HG02852 (cell line): Measurements from ENCODE around the gene RARA.
"Not testable (repeated sequence)": the region's sequence is repeated elsewhere in the genome, so short reads cannot be mapped to it uniquely, and the experiment has no call there.

Source experiments
- ATAC-seq: cut with Tn5 transposase; IDR thresholded peaks from one replicate; pipeline ENCODE4 v1.9.1; 2021; ENCODE audit warnings: mild to moderate bottlenecking, moderate library complexity; ENCODE audit not compliant: unreplicated experiment

The RARA gene

DNA sequence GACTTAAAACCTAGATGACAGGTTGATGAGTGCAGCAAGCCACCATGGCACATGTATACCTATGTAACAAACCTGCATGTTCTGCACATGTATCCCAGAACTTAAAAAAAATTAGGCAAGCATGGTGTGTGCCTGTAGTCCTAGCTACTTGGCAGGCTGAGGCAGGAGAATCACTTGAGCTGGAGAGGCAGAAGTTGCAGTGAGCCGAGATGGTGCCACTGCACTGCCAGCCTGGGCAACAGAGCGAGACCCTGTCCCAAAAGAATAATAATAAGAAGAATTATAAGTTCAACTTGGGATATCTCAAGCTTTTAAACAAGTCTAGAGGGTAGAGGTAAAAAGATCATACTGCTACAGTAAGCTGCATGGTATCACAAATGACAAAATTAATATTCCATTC is 11.5 kb upstream of the RARA start:
- no peak for ATAC-seq

DNA sequence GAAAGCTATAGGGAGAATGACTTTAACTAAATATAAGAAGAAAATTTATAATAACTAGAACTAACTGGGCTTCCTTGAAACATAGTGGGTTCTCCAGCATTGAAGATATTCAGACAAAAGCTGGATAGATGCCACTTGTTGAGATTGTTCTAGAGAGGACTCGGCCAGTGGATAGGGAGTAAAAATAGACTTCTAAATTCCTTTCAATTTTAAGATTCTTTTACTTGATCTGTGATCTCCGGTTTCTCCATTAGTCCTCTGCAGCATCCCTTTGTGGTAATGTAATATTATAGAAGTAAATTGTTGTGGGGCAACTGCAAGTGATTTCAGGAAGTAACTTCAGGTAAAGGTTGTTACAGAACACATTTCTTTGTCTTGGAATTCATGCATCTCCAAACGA is 10.3 kb upstream of the RARA start:
- ATAC-seq = no peak

DNA sequence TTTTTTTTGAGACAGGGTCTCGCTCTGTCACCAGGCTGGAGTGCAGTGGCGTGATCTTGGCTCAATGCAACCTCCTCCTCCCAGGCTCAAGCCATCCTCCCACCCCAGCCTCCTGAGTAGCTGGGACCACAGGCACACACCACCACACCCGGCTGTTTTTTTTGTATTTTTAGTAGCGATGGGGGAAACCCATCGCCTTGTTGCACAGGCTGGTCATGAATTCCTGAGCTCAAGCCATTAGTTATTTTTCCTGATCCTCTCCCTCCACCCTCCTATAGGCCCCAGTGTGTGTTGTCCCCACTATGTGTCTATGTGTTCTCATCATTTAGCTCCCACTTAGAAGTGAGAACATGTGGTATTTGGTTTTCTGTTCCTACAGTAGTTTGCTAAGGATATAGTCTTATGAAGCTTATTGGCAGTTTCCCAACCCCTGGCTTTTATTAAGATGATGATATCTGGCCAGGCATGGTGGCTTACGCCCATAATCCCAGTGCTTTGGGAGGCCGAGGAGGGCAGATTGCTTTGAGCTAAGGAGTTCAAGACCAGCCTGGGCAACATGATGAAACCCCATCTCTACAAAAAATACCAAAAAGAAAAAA is 9.7 kb upstream of the RARA start:
- ATAC-seq = not testable (repeated sequence)

DNA sequence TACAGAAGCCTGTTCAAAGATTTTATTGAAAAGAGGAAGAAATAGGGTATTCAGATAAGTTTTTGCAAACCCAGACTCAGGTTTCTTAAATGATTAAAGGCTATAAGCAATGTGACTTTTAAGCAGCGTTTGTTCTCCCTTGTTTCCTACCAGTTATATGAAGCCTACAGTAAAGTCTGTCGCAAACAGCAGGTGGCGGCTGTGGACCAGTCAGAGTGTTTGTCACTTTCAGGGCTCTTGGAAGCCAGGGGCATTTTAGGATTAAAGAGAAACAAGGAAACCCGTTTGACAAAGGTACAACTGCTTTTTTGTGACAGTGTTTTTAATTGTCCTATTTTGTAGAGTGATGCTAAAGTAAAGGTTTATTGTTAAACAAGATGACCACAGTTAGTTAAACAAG is 7.7 kb upstream of the RARA start:
- ATAC-seq = no peak

DNA sequence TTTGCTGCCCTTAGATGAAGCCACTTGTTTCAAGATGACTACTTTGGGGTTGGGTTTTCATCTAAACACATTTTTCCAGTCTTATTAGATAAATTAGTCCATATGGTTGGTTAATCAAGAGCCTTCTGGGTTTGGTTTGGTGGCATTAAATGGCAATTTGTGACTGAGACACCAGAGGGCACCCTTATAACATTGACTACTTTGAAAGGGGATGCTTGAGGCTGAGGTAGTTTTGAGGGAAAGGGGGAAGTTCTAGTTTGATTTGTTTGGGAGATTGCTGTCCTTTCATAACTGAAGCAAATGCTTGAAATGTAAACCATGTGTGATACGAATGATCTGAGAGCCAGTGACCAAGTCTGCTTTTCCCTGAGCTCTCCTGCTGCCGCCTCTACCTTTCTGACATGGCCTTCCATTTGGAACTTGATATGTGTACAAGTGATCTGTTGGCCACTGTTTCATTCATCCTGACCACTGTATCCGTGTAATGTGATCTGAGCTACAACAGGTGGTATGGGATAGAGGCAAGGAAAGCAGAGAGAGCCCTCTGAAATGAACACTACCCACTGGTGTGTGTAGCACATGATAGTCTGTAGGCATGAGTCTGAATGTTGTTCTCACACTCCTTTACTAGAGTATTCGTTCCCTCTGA is 5.8 kb upstream of the RARA start:
- no peak for ATAC-seq

DNA sequence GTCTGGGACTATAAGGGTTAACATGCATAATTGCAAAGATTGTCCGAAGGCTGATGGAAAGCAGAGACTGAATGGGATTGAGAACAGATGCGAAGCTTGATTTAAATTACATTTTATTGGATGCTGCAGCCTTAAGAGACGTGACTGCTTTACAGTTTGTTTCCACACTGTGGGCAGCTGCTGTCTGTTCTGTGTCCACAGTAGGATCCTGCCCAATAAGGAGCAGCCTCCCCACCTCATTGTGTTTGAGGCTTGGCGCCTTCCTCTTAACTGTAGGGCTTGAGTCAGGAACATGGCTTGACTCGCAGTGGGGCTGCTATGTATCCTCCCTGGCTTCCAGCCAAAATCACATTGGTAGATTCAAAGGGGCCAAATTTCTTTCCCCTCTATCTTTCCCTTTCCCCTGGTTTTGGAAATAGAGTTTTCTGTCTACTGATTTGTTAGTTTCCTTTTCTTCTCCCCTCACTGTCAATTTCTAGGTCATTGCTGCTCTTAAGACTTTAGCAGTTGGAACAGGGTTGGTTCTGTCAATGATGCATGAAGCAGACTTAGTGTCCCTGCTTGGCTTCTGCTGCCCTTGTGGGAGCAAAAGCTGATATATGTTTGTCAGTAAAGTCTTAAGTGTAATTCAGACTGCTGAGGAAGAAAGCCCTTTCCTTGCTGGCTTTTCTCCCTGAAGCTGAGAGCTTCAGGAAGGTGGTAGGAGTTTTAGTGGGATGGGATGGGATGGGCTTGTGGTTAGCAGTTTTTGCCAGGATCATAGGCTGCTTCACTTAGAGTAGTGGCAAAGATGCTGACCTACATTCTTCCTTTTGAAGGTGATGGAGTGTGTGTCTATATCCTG is 5.0 kb upstream of the RARA start:
- no peak for ATAC-seq

DNA sequence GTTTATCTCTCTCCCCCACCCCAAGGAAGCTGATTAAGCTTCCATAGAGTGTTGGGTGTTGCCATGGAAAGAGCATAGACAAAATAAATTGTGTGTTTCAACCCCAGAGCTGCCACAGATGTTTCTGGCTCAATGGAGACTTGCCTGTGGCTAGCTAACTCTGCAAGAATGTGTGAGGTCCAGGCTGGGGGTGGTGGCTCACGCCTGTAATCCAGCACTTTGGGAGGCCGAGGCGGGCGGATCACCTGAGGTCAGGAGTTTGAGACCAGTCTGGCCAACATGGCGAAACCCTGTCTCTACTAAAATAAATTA is 4.5 kb upstream of the RARA start:
- ATAC-seq = not testable (repeated sequence)

DNA sequence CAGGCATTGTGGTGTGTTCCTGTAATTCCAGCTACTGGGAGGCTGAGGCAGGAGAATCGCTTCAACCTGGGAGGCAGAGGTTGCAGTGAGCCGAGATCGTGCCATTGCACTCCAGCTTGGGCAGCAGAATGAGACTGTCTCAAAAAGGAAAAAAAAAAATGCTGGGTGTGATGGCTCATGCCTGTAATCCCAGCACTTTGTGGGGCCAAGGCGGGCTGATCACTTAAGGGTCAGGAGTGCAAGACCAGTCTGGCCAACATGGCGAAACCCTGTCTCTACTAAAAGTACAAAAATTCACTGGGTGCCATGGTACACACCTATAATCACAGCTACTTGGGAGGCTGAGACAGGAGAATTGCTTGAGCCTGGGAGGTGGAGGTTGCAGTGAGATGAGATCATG is 4.1 kb upstream of the RARA start:
- ATAC-seq = not testable (repeated sequence)

DNA sequence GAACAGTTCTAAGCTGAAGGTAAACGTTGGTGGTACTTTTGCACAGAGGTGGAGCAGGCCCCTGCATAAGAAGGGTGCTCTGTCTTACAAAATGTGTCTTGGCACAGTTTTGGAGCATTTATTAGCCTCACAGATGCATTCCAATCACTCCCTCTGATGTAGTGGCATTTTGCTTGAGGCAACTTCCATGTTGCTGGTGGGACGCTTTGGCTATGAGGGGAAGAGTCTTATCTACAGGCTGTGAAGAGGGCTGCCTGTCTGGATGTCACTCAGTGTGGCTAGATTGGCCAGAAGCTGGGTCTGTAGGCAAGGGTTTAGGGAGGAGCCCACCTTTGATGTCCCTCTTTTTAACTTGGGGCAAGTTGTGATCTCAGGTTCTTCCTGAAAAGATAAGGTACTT is 2.6 kb upstream of the RARA start:
- ATAC-seq = no peak

DNA sequence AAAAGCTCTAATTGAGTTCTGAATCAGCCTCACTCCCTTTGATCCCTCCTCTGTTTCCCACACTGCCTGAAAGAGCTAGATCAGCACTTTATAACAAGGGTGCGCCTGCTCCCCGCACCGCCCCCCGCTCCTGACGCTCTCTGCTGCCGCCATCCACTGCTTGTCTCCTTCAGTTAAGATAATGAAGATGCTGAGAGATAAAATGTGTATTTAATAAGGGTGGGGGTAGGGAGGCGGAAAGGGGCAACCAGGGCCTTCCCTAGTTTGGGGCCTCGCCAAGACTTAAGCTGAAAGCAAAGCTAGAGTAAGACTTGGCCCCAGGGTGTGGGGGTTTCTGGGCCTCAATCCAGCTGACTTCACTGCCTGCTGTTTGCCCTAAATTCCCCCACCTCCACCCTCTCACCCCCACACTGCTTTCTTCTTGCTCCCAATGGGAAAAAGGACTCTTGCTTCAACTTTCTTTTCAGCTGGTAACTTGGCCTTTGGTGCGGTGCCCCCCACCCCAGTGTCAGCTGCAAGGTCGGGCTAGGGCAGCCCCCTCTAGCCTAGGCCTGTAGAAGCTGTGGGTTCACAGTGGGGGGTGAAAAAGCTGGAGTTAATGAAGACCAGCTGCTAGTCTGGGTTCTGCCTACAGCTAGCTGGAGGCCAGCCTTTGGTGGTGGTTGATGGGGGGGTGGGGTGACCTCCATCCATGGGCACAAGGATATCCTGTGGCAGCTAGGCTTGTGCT is 1.8 kb upstream of the RARA start:
- ATAC-seq = no peak

DNA sequence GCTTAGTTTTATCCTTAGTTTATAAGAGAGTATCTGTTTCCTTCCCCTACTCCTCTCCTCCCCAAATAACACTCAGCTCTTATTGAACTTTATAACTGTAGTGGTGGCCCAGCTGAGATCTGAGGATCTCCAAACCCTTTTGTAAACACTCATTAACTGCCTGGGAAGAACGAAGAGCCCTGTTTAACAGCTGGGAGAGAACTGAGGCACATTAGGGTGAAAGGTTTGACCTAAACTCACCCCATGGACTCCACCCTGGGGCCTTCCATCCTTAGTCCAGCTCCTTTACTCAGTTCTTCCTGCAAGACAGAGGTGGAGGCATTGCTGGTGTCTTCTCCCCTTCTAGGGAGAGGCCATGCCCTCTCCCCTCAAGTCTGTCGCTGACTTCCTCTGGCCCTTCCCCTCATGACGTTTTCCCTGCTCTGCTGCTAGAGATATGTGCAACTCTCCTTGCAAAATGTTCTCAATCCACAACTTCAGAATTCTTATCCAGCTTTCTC is 1.2 kb upstream of the RARA start:
- ATAC-seq = no peak

DNA sequence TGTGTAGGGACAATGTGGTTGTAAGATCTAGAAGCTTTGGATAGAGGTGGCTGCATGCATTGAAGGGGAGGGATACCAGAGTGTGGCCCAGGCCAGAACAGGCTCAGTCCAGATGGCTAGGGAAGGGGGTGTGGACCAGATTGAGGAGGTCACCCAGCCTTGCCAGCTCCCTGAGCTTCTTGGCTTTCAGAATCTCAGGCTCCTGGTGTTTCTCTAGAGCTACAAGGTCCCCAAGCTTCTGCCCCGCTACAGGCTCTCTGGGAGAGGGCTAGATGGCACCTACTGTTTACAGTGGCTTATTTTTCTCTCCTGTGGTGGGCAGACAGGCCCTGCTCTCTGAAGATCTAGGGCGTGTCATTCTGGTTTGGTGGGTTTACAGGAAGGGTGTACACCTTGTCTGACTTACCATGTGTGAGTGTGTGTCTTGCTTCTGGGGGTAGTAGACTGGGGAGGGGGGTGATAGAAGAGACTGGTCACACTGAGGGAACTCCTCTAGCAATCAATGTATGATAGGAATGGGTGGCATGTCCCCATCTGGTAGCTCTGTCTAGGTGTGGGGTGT is 1.1 kb downstream of the RARA start:
- ATAC-seq = no peak

DNA sequence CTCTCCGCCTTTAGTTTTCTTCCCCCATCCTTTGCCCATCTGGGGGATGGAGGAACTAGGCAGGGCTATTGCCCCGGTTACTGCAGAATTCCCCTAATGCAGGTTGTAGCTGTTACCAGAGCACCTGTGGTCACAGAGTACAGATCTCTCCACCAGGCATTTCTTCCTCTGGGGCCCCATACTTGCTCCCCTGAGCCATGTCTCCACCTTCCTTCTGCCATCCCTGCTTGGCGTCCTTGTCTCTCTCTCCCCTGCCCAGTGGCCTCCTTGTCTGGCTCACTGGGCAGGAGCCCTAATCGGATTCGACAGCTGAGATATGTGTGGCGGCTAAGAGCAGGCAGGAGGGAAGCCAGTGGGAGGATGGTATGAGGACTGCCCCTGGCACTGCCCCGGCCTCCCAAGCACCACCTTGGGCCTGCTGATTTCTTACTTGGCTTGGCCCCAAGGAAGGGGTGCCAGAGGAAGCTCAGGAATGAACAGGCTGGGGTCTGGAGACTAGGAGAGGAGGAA is 2.0 kb downstream of the RARA start:
- no peak for ATAC-seq

DNA sequence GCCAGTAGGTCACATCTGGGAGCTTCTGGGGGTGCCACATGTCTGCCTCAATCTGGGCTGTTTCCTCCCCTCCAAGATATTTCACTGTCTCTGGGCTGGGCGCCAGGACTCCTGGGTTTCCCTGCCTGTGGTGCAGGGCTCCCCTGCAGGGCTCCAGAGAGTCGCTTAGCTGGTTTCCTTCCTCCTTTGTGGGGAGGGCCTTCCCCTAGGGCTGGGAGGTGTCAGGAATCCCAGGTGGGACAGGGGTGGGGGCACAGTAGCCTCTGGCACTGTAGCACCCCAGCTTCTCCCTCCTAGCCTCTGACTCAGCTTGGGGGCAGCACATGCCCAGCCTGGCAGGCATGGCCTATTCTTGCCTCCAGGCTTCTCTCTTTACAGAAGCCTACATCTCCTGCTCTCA is 2.6 kb downstream of the RARA start:
- no peak for ATAC-seq

DNA sequence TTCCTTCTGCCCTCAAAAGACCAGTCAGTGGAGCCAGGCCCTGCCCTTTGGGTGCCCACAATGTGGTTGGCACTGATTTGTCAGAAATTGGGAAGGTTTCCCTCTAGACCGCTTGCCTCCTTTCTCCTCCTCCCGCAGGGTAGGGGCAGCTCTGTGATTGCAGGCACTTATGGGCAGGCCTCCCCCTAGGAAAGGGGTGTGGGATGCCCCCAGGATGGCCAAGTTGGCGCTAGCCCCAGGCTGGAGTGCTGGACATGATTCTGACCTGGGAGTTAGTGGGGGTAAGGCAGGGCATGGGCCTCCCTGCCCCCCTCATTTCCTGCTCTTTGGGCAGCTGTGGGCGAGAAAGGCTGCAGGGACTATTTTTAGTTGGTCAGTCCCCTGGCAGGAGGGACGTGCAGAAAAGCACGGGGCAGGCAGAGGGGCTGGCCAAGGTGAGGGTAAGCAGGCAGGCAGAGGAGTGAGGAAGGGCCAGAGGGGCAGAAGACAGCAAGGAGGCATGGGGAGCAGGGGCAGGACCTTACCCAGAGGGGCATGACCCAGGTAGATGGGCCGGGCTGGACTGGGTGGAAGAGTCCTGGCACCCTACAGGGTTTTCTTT is 3.3 kb downstream of the RARA start:
- ATAC-seq = no peak

DNA sequence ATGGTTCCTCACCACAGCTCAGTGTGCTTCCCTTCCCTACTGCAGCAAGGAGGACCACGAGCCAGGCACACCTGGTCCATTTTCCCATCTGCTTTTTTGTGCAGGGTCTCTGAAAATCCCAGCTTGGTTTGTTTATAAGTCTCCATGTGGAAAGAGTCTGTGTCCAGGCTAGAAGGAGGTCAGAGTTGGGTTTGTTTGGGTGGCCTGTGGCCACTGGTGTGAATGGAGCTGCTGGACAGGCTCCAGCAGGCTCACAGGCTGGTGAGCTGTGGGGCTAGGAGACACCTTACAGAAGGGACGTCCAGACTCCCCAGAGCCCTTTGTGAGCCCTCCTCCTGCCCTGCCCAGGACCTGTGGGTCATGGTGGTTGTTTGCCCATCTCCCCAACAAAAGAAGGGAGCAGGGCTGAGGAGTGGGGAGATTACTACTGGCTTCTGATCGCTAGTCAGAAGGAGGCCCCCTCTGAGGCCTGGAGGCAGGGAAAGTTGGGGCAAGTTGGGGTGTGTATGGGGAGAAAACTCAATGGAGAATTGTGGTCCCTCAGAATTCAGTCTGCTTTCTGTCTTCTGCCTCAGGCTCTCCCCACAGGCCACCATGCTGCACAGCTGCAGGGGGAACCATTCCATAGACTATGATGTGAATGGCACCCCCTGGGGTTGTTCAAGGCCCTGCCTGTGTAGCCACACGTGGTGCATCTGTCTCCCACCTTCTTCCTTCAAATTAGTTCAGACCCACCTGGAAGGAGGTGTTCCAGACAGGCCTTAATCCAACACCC is 4.1 kb downstream of the RARA start:
- no peak for ATAC-seq

DNA sequence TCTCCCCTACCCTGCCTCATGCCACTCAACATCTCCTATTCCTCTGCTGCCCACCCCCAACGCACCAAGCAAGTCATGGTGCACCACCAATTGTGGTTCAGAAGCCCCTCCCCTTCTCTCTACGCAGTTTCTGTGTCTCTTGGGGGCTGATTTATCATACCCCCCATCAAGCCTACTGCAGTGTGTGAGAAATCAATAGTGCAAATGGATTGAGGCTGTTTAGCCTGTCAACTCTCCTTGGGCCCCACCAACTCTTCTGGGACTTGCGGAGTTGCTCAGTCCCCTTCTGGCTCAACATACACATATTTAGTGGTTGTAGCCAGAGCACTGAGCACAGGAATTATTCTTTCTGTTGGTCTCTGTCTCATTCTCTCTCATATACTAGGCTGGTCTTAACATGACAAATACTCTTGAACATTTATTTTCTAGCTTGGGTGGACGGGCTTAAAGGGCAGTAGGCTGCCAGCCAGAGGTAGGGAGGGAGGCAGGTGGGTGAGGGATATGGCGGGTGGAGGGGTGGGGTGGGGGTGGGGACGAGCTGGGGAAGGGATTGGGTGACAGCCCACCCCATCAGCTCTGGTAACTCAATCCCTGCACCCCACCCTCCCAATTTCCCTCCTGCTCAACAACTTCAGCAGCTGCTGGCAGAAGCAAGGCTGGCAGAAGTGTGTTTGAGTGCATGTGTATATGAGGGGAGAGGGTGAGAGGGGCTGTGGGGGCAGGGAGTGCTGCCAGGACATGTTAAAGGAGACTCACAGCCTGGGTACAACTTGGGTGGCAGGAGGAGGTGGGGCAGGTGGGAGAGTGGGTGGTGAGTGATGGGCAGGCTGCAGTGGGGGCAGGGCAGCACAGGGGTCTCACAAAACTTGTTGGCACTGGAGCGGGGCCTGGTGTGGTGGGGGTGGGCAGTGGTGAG is 4.9 kb downstream of the RARA start:
- no peak for ATAC-seq

DNA sequence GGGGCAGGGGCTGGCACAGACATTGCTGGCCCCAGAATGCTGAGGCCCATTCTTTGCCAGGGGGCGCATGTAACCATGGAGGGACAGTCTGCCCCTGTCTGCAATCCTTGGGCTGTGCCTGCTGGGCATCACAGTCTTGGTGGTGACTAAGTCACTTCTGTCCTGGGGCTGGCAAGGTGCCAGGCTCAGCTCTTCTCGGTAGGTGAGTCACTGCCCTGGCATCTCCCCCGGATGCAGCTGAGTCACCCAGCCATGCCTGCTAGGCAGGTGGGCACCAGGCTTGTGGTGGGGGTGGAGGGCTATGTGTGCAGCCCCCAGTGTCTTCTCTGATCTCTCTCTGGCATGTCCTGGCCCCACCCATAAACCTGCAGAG is 5.6 kb downstream of the RARA start:
- no peak for ATAC-seq

DNA sequence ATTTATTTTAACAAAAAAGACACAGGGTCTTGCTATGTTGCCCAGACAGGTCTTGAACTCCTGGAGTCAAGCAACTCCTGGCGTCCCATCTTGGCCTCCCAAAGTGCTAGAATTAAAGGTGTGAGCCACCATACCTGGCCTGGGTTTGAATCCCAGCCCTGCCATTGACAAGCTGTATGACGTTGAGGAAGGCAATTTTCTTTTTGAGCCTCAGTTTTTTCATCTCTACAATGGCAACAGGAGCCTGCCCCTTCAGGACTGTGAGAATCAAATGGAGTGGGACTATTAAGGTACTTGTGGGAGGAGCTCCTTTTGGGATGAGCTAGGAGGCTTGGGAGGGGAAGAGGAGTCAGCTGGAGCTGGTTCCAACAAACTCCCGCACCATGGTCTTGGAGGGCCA is 6.2 kb downstream of the RARA start:
- no peak for ATAC-seq
